Progenitor cell of endocrine pancreas (in vitro differentiated cells): ENCODE results near the gene CMYA5. TPM values are rescaled to one million over a fixed set of nuclear protein-coding genes. Genes with fewer than 3 reads are reported as not detected.
"Not testable (repeated sequence)": the region's sequence is repeated elsewhere in the genome, so short reads cannot be mapped to it uniquely, and the experiment has no call there.

Experiments used
- DNase-seq: peaks from one replicate; pipeline ENCODE4 v3.0.0; 2021; ENCODE audit warnings: low spot score; ENCODE audit not compliant: unreplicated experiment
- H3K27ac Mint-ChIP-seq: 2 replicates; pipeline ENCODE4 v1.8.0; 2021; ENCODE audit warnings: mild to moderate bottlenecking, moderate library complexity, mixed read lengths
- H3K27me3 Mint-ChIP-seq: 2 replicates; pipeline ENCODE4 v1.8.0; 2021; ENCODE audit warnings: mixed read lengths
- H3K36me3 Mint-ChIP-seq: 2 replicates; pipeline ENCODE4 v1.8.0; 2022; ENCODE audit warnings: mixed read lengths; ENCODE audit not compliant: insufficient read depth
- H3K4me1 Mint-ChIP-seq: 2 replicates; pipeline ENCODE4 v1.8.0; 2021; ENCODE audit warnings: low read depth, mixed read lengths
- H3K4me3 Mint-ChIP-seq: 2 replicates; pipeline ENCODE4 v1.8.0; 2021; ENCODE audit warnings: low read depth, mild to moderate bottlenecking, moderate library complexity, mixed read lengths
- H3K9me3 Mint-ChIP-seq: 2 replicates; pipeline ENCODE4 v1.8.0; 2021; ENCODE audit warnings: low read depth, mixed read lengths
- total RNA-seq: library from RNA; stranded (reverse); gene quantifications from 2 replicates; pipeline ENCODE4 v1.2.1, GENCODE V29; 2021
- TF ChIP-seq, protein P1 (sequence below): fragments of 200-600 bp; sonication (generic); IDR thresholded peaks from one replicate; pipeline ENCODE4 v1.5.0; 2021; ENCODE audit warnings: antibody characterized with exemption, mild to moderate bottlenecking; ENCODE audit not compliant: unreplicated experiment

The CMYA5 gene
- total RNA-seq, 1 donor from 2014 or later, result 1.1 TPM

- Mint-ChIP-seq H3K27ac (no peak overlapping the region), H3K4me1 (peaks cover 3% of the 10 kb centered on the region), H3K9me3 (peaks cover 9% of the 10 kb centered on the region), H3K36me3 (no peaks in the 10 kb centered on the region), H3K27me3 (no peaks in the 10 kb centered on the region), H3K4me3 (no peak overlapping the region)
- TF ChIP-seq, protein P1, sequence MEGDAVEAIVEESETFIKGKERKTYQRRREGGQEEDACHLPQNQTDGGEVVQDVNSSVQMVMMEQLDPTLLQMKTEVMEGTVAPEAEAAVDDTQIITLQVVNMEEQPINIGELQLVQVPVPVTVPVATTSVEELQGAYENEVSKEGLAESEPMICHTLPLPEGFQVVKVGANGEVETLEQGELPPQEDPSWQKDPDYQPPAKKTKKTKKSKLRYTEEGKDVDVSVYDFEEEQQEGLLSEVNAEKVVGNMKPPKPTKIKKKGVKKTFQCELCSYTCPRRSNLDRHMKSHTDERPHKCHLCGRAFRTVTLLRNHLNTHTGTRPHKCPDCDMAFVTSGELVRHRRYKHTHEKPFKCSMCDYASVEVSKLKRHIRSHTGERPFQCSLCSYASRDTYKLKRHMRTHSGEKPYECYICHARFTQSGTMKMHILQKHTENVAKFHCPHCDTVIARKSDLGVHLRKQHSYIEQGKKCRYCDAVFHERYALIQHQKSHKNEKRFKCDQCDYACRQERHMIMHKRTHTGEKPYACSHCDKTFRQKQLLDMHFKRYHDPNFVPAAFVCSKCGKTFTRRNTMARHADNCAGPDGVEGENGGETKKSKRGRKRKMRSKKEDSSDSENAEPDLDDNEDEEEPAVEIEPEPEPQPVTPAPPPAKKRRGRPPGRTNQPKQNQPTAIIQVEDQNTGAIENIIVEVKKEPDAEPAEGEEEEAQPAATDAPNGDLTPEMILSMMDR, result no peak
- DNase-seq, result no peak
Observed at GRCh38 chr5:79773612-79774011, 84.0 kb downstream of the CMYA5 start.

GRCh38 chr5:79774171-79774854 is 84.7 kb downstream of the CMYA5 start:
- Mint-ChIP-seq H3K9me3 (peaks cover 4% of the 10 kb centered on the region), H3K27me3 (no peaks in the 10 kb centered on the region), H3K4me3 (no peak overlapping the region), H3K36me3 (no peaks in the 10 kb centered on the region), H3K27ac (no peak overlapping the region), H3K4me1 (no peaks in the 10 kb centered on the region)
- DNase-seq, result peak; percentile 11
- TF ChIP-seq, protein P1, result peak; percentile 49

DNA sequence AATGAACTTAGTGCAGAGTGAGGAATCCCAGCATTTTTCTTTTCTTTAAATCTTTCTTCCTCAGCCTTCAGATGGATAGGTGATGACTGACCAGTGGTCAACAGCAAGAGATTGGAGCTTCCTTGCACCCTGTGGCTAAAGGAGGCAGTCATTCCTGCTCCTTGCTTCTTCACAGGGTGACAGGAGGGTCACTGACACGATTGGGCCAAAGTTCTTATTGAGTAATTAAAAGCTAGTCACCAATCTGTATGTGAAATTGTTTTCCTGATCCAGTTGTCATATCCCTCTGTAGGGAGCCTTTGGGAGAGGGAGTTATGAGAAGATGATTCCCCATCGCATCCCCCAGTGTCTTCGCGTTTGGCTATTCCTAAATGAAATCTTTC is 85.2 kb downstream of the CMYA5 start:
- peaks cover 4% of the 10 kb centered on the region for H3K9me3 Mint-ChIP-seq
- TF ChIP-seq, protein P1, result peak; percentile 1

GRCh38 chr5:79784741-79785140 is 95.1 kb downstream of the CMYA5 start:
- peak overlapping the region; percentile 93 for H3K27ac Mint-ChIP-seq
- not testable (repeated sequence) for H3K36me3 Mint-ChIP-seq

More for the DNA sequence above, 85.2 kb downstream of the CMYA5 start:
- no peaks in the 10 kb centered on the region for H3K4me1 Mint-ChIP-seq
- H3K27ac Mint-ChIP-seq, result no peak overlapping the region
- H3K27me3 Mint-ChIP-seq, result no peaks in the 10 kb centered on the region
- no peaks in the 10 kb centered on the region for H3K36me3 Mint-ChIP-seq
- no peak overlapping the region for H3K4me3 Mint-ChIP-seq
- no peak for DNase-seq

GRCh38 chr5:79785983-79786382 is 96.3 kb downstream of the CMYA5 start:
- H3K4me1 Mint-ChIP-seq, result peaks cover 4% of the 10 kb centered on the region
- H3K27me3 Mint-ChIP-seq, result no peaks in the 10 kb centered on the region
- peak overlapping the region; percentile 56 for H3K4me3 Mint-ChIP-seq
- peaks cover 4% of the 10 kb centered on the region for H3K36me3 Mint-ChIP-seq
- no peak overlapping the region for H3K27ac Mint-ChIP-seq
- DNase-seq, result no peak
- H3K9me3 Mint-ChIP-seq, result no peaks in the 10 kb centered on the region
- TF ChIP-seq, protein P1, result no peak

More at GRCh38 chr5:79784741-79785140, 95.1 kb downstream of the CMYA5 start:
- DNase-seq, H3K9me3 Mint-ChIP-seq, H3K27me3 Mint-ChIP-seq, H3K4me1 Mint-ChIP-seq: not testable (repeated sequence)
- H3K4me3 Mint-ChIP-seq, result peak overlapping the region; percentile 81

- peaks cover 4% of the 10 kb centered on the region for H3K4me1 Mint-ChIP-seq
- TF ChIP-seq, protein P1, result no peak
- no peak for DNase-seq
- no peaks in the 10 kb centered on the region for H3K27me3 Mint-ChIP-seq
- H3K9me3 Mint-ChIP-seq, result no peaks in the 10 kb centered on the region
- H3K36me3 Mint-ChIP-seq, result peaks cover 4% of the 10 kb centered on the region
- H3K27ac Mint-ChIP-seq, result no peak overlapping the region
- no peak overlapping the region for H3K4me3 Mint-ChIP-seq
Observed at GRCh38 chr5:79787448-79787847, 97.8 kb downstream of the CMYA5 start.
